Effector CD4-positive, alpha-beta T cell (primary cell): ENCODE measurements around the gene C20orf202.
"Not testable (repeated sequence)": the region's sequence is repeated elsewhere in the genome, so short reads cannot be mapped to it uniquely, and the experiment has no call there.

ENCODE experiments used
- DNase-seq: peaks from one replicate; pipeline ENCODE4 v3.0.0-alpha.2; 2020

Gene C20orf202

GRCh38 chr20:1250282-1250681, 47.0 kb downstream of the C20orf202 start:
- DNase-seq: not testable (repeated sequence)

- no peak for DNase-seq
These were observed 49.2 kb downstream of the C20orf202 start for GRCh38 chr20:1252416-1252815.

GRCh38 chr20:1254254-1254653, 51.0 kb downstream of the C20orf202 start:
- no peak for DNase-seq

GRCh38 chr20:1255675-1256074, 52.4 kb downstream of the C20orf202 start:
- no peak for DNase-seq
